DOHH2 (cell line): ENCODE results near the gene PODXL2.

Source experiments
- H3F3A ChIP-seq: fragments of 200-600 bp; sonication (generic), shearing (Covaris generic); 2 replicates; pipeline ENCODE4 v1.6.0; 2016; ENCODE audit warnings: antibody characterized with exemption, mild to moderate bottlenecking; ENCODE audit not compliant: control insufficient read depth, insufficient read depth
- H3K27ac ChIP-seq: fragments of 200-600 bp; sonication (generic); 2 replicates; pipeline ENCODE4 v1.5.1; 2014; ENCODE audit warnings: low read depth, mild to moderate bottlenecking, low read length, moderate library complexity
- H3K27me3 ChIP-seq: fragments of 200-600 bp; sonication (generic); 2 replicates; pipeline ENCODE4 v1.6.1; 2014; ENCODE audit warnings: mild to moderate bottlenecking, low read length, mixed read lengths; ENCODE audit not compliant: control insufficient read depth
- H3K36me3 ChIP-seq: fragments of 200-600 bp; sonication (generic); 2 replicates; pipeline ENCODE4 v1.6.1; 2014; ENCODE audit warnings: mild to moderate bottlenecking, low read length, moderate library complexity, mixed read lengths; ENCODE audit not compliant: control insufficient read depth
- H3K4me1 ChIP-seq: fragments of 200-600 bp; sonication (generic); 2 replicates; pipeline ENCODE4 v1.6.1; 2014; ENCODE audit warnings: mild to moderate bottlenecking, low read length, mixed read lengths; ENCODE audit not compliant: control insufficient read depth
- H3K4me2 ChIP-seq: fragments of 200-600 bp; sonication (generic); 2 replicates; pipeline ENCODE4 v1.6.0; 2014; ENCODE audit warnings: mild to moderate bottlenecking, low read length, moderate library complexity
- H3K4me3 ChIP-seq: fragments of 200-600 bp; sonication (generic); 2 replicates; pipeline ENCODE4 v1.5.1; 2014; ENCODE audit warnings: mild to moderate bottlenecking, low read length, mixed read lengths
- H3K79me2 ChIP-seq: fragments of 200-600 bp; sonication (generic); 2 replicates; pipeline ENCODE4 v1.6.1; 2014; ENCODE audit warnings: mild to moderate bottlenecking, low read length, mixed read lengths; ENCODE audit not compliant: control insufficient read depth
- H3K9me2 ChIP-seq: fragments of 200-600 bp; sonication (generic); replicated peaks from 2 replicates; pipeline ENCODE4 v1.6.1; 2014; ENCODE audit warnings: mild to moderate bottlenecking, low read length, mixed read lengths; ENCODE audit not compliant: control insufficient read depth
- H3K9me3 ChIP-seq: fragments of 200-600 bp; sonication (generic); 2 replicates; pipeline ENCODE4 v1.6.1; 2014; ENCODE audit warnings: antibody characterized with exemption, low read length, mixed read lengths; ENCODE audit not compliant: control insufficient read depth, insufficient read depth
- H4K20me1 ChIP-seq: fragments of 200-600 bp; sonication (generic); 2 replicates; pipeline ENCODE4 v1.6.0; 2014; ENCODE audit warnings: low read depth, mild to moderate bottlenecking, antibody characterized with exemption, low read length, moderate library complexity; ENCODE audit not compliant: control insufficient read depth, insufficient read depth
- EZH2phosphoT487 ChIP-seq: fragments of 200-600 bp; sonication (generic); IDR thresholded peaks from 2 replicates; pipeline ENCODE4 v1.6.1; 2017; ENCODE audit warnings: borderline replicate concordance, mild to moderate bottlenecking, antibody characterized with exemption, low read length, moderate library complexity, mixed read lengths
- TF ChIP-seq, protein P1 (sequence below): fragments of 200-600 bp; sonication (generic); IDR thresholded peaks from one replicate; pipeline ENCODE4 v1.5.1; 2014; ENCODE audit warnings: antibody characterized with exemption, mild to moderate bottlenecking, low read depth, low read length; ENCODE audit not compliant: poor library complexity, severe bottlenecking

Gene PODXL2

DNA sequence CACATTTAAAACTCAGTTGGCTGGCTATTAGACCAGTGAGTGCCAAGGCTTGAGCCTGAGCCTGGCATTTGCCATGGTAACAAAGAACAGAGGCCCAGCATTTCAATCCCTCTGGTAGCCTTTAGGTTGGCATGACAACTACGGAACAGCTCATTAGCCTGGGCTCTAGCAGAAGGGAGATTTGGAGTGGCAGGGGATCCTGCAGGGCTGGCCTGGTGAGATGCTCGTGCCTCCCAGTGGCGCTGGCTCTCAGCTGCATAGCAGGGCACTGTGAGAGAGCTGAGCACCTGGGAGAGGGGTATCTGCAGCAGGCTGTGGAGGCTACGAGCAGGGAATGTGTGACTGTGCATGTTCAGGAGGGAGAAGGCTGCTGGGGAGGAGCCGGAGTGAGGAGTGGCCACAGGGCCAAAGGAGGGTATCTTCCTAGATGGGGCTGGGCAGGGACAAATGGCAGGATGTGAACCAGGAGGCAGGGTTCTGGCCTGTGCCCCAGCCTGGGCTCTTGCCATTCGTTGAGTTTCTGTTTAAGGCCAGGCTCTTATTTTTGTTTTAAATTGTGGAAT is 38.2 kb downstream of the PODXL2 start:
- no peak overlapping the region for H3K27ac ChIP-seq
- H3K4me2 ChIP-seq = no peak overlapping the region
- H3K4me1 ChIP-seq = peaks cover 10% of the 10 kb centered on the region
- H3K27me3 ChIP-seq = no peaks in the 10 kb centered on the region
- H3K9me3 ChIP-seq = no peaks in the 10 kb centered on the region
- peaks cover 3% of the 10 kb centered on the region; the same call in 1 of the 2 replicates for H3K79me2 ChIP-seq
- no peaks in the 10 kb centered on the region for H4K20me1 ChIP-seq
- no peak overlapping the region for H3K4me3 ChIP-seq
- no peaks in the 10 kb centered on the region for H3K36me3 ChIP-seq
- no peaks in the 10 kb centered on the region for H3F3A ChIP-seq
- no peak for TF ChIP-seq EZH2phosphoT487
- H3K9me2 ChIP-seq = no peaks in the 10 kb centered on the region

DNA sequence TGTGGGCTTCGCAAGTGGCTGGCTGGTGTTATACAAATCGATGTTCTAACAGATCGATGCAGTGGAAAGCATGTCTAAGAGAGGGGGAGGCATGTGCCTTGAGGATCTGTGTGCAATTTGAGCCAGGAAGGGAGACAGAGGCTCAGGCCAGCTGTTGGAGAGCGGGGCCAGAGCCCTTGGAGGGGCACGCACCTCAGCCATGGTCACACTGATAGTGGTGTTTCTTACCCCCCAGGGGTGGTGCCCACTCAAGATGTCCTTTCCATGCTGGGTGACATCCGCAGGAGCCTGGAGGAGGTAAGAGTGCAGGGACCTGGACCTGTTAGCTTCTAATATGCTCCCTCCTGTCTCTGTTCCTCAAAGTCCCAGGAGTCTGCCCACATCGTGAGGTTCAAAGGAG is 39.9 kb downstream of the PODXL2 start:
- Histone ChIP-seq H3F3A (no peaks in the 10 kb centered on the region), H3K9me3 (no peaks in the 10 kb centered on the region), H3K79me2 (peaks cover 4% of the 10 kb centered on the region; the same call in 1 of the 2 replicates), H3K4me1 (peaks cover 16% of the 10 kb centered on the region), H3K4me2 (no peak overlapping the region), H3K4me3 (no peak overlapping the region), H4K20me1 (no peaks in the 10 kb centered on the region), H3K9me2 (no peaks in the 10 kb centered on the region), H3K36me3 (no peaks in the 10 kb centered on the region), H3K27me3 (no peaks in the 10 kb centered on the region), H3K27ac (no peak overlapping the region)
- TF ChIP-seq, protein P1, sequence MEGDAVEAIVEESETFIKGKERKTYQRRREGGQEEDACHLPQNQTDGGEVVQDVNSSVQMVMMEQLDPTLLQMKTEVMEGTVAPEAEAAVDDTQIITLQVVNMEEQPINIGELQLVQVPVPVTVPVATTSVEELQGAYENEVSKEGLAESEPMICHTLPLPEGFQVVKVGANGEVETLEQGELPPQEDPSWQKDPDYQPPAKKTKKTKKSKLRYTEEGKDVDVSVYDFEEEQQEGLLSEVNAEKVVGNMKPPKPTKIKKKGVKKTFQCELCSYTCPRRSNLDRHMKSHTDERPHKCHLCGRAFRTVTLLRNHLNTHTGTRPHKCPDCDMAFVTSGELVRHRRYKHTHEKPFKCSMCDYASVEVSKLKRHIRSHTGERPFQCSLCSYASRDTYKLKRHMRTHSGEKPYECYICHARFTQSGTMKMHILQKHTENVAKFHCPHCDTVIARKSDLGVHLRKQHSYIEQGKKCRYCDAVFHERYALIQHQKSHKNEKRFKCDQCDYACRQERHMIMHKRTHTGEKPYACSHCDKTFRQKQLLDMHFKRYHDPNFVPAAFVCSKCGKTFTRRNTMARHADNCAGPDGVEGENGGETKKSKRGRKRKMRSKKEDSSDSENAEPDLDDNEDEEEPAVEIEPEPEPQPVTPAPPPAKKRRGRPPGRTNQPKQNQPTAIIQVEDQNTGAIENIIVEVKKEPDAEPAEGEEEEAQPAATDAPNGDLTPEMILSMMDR = no peak
- TF ChIP-seq EZH2phosphoT487 = no peak

DNA sequence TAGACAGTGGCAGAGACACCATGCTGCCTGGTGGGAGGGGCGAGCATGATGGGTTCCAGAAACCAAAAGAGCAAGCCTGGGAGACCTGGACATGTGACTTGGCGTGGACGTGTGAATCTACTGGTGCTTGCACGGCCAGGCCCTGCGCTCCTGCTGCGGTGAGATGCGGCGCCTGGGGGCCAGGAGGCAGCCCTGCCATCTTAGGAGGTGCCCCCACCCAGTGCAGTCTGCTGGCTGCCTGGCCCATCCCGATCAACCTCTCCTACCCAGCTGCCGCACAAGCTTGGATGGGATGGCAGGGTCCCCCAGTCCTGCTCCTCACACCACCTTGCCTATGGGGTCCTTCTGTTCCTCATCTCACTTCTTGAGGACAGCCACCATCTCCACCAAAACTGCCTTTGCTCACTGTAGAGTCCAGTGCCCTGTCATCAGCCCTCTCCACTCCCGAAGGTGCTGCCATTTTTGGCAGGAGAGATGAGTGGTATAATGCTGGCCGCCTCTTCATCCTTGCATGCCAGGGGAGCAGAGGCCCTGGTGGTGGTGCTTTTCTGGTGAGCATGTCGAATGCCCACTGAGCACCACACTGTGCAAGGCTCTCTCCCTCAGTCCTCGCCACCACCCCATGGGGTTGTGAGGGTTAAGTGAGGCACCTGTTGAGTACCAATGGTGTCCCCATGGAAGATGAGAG is 40.7 kb downstream of the PODXL2 start:
- Histone ChIP-seq H3K4me2 (no peak overlapping the region), H3K4me1 (peaks cover 16% of the 10 kb centered on the region), H3F3A (no peaks in the 10 kb centered on the region), H3K27me3 (no peaks in the 10 kb centered on the region), H3K4me3 (no peak overlapping the region), H3K27ac (no peak overlapping the region), H4K20me1 (no peaks in the 10 kb centered on the region), H3K36me3 (no peaks in the 10 kb centered on the region), H3K9me2 (no peaks in the 10 kb centered on the region), H3K79me2 (peaks cover 4% of the 10 kb centered on the region; the same call in 1 of the 2 replicates), H3K9me3 (no peaks in the 10 kb centered on the region)
- TF ChIP-seq, protein P1 = no peak
- no peak for TF ChIP-seq EZH2phosphoT487

DNA sequence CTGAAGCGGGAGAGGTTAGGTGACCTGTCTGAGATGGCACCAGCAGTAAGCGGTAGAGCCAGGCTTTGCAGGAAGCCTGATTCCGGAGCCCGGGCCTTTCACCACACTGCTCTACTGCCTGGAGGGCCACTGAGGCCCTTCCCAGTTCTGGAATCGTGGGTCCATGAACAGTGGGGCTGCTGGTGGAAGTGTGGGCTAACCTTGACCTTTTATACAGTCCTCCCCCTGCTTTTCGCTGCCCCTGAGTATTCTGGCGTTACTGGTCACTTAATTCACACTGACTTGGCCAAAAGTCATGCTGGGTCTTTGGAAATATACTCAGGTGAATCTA is 41.2 kb downstream of the PODXL2 start:
- Histone ChIP-seq H3K27me3 (no peaks in the 10 kb centered on the region), H3K4me2 (no peak overlapping the region), H3K9me3 (no peaks in the 10 kb centered on the region), H3K4me1 (peaks cover 16% of the 10 kb centered on the region), H3K27ac (no peak overlapping the region), H4K20me1 (no peaks in the 10 kb centered on the region), H3K4me3 (no peak overlapping the region), H3F3A (no peaks in the 10 kb centered on the region), H3K9me2 (no peaks in the 10 kb centered on the region), H3K79me2 (peaks cover 4% of the 10 kb centered on the region; the same call in 1 of the 2 replicates), H3K36me3 (no peaks in the 10 kb centered on the region)
- TF ChIP-seq, protein P1 = no peak
- TF ChIP-seq EZH2phosphoT487 = no peak
